Activated B cell treated with CpG ODN at 0.5 μM for 24 hours (primary cell): ENCODE data around the gene HELQ. TPM values are rescaled to one million over a fixed set of nuclear protein-coding genes. Genes with fewer than 3 reads are reported as not detected.

Experiments used
- ATAC-seq: fragments of 200-7000 bp; cut with Tn5 transposase; one replicate; pipeline ENCODE4 v1.10.0; 2021; ENCODE audit warnings: low read depth, mild to moderate bottlenecking, moderate library complexity
- CTCF ChIA-PET: fragments of 350-600 bp; sonication (Branson Sonifier 250); formaldehyde crosslinking; loops from one replicate; lab custom pipeline; 2021; ENCODE audit warnings: antibody characterized with exemption; lab: Charles Lee
- POLR2A ChIA-PET: fragments of 350-600 bp; sonication (Branson Sonifier 250); formaldehyde crosslinking; loops from one replicate; lab custom pipeline; 2021; ENCODE audit warnings: antibody characterized with exemption; lab: Charles Lee
- DNase-seq: peaks from one replicate; pipeline ENCODE4 v3.0.0; 2022
- H3K27ac Mint-ChIP-seq: one replicate; pipeline ENCODE4 v1.8.0; 2020; ENCODE audit warnings: mixed read lengths
- H3K27me3 Mint-ChIP-seq: one replicate; pipeline ENCODE4 v1.8.0; 2021; ENCODE audit warnings: mixed read lengths
- H3K36me3 Mint-ChIP-seq: one replicate; pipeline ENCODE4 v1.8.0; 2021; ENCODE audit warnings: low read depth, mixed read lengths
- H3K4me1 Mint-ChIP-seq: one replicate; pipeline ENCODE4 v1.8.0; 2021; ENCODE audit warnings: mixed read lengths
- H3K4me3 Mint-ChIP-seq: one replicate; pipeline ENCODE4 v1.8.0; 2020; ENCODE audit warnings: mild to moderate bottlenecking, mixed read lengths
- H3K9me3 Mint-ChIP-seq: one replicate; pipeline ENCODE4 v1.8.0; 2020; ENCODE audit warnings: mixed read lengths
- CTCF ChIP-seq: fragments of 200-600 bp; IDR thresholded peaks from one replicate; pipeline ENCODE4 v1.8.0; 2022; ENCODE audit warnings: antibody characterized with exemption, mild to moderate bottlenecking
- intact Hi-C: fragments of 100-400 bp; cut with micrococcal nuclease; formaldehyde crosslinking; loops from one replicate; pipeline ENCODE4 v1.15.1; 2024
- total RNA-seq: library from RNA; stranded (reverse); gene quantifications from 2 replicates; pipeline ENCODE4 v1.2.3, GENCODE V29; 2022

Gene HELQ
- total RNA-seq, 1 donor from 2014 or later: 32.9 TPM

DNA sequence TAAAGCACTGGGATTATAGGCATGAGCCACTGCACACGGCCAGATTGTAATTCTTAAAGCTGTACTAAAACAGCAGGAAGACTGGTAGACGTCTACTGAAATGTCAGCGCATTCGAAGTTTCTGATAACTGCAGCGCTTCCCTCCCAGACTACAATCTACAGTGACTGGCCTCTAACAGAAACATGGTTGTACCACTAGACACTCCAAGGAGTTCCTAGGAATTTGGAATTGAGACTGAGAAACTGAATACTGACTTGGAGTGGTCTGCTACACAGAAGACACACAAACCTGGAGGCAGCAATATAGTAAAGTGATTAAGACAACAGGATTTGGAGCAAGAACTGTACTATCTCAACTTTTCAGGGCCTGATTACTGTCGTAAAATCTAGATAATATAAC, 937 bp downstream of the HELQ start:
- Mint-ChIP-seq H3K4me1 (peaks cover 55% of the 10 kb centered on the region), H3K27ac (peak overlapping the region; percentile 99), H3K9me3 (no peaks in the 10 kb centered on the region), H3K36me3 (peaks cover 66% of the 10 kb centered on the region), H3K4me3 (peak overlapping the region; percentile 99), H3K27me3 (no peaks in the 10 kb centered on the region)
- intact Hi-C loops: loop anchor here (1.0 to 5.0 kb wide), 10 partner anchors 14 to 1082 kb away; partner anchors contain the start of genes ABRAXAS1, COPS4, COQ2 and ENOPH1
- ATAC-seq: no peak
- TF ChIP-seq CTCF: no peak
- DNase-seq: no peak
- ChIA-PET POLR2A (interaction anchor here (0.7 to 2.2 kb wide), 10 partner anchors 9 to 554 kb away, joined by 3 to 29 read pairs (median 7); partner anchors contain the start of genes ABRAXAS1, COPS4, COQ2 and THAP9), CTCF (interaction anchor here (0.6 to 1.4 kb wide), 3 partner anchors 37 to 174 kb away, joined by 3 to 4 read pairs (median 3); no protein-coding TSS in a partner anchor)

GRCh38 chr4:83449009-83449408, 6.6 kb downstream of the HELQ start:
- ChIA-PET POLR2A (interaction anchor here (0.7 kb wide), 1 partner anchor 8 kb away, joined by 4 read pairs; no protein-coding TSS in a partner anchor), CTCF (no interaction called here)
- intact Hi-C loops: no loop called here
- ATAC-seq: no peak
- H3K4me3 Mint-ChIP-seq: no peak overlapping the region
- H3K27ac Mint-ChIP-seq: peak overlapping the region; percentile 68
- H3K36me3 Mint-ChIP-seq: peaks cover 48% of the 10 kb centered on the region
- H3K27me3 Mint-ChIP-seq: no peaks in the 10 kb centered on the region
- peaks cover 18% of the 10 kb centered on the region for H3K4me1 Mint-ChIP-seq
- DNase-seq: no peak
- H3K9me3 Mint-ChIP-seq: no peaks in the 10 kb centered on the region
- no peak for TF ChIP-seq CTCF

GRCh38 chr4:83440899-83441298, 14.7 kb downstream of the HELQ start:
- TF ChIP-seq CTCF: no peak
- peak overlapping the region; percentile 83 for H3K27ac Mint-ChIP-seq
- no peak overlapping the region for H3K4me3 Mint-ChIP-seq
- H3K4me1 Mint-ChIP-seq: peaks cover 37% of the 10 kb centered on the region
- H3K36me3 Mint-ChIP-seq: peaks cover 68% of the 10 kb centered on the region
- no peaks in the 10 kb centered on the region for H3K27me3 Mint-ChIP-seq
- ATAC-seq (peak; percentile 49), DNase-seq (no peak)
- no peaks in the 10 kb centered on the region for H3K9me3 Mint-ChIP-seq
- CTCF ChIA-PET: interaction anchor here (1.3 kb wide), 1 partner anchor 15 kb away, joined by 3 read pairs; the partner anchor contains the start of genes HELQ and MRPS18C
- POLR2A ChIA-PET: interaction anchor here (0.6 to 3.1 kb wide), 7 partner anchors 9 to 541 kb away, joined by 3 to 22 read pairs (median 4); partner anchors contain the start of genes COPS4, COQ2, HELQ and MRPS18C
- intact Hi-C loops: loop anchor here (1.0 kb wide), 1 partner anchor 14 kb away; the partner anchor contains the start of gene HELQ

DNA sequence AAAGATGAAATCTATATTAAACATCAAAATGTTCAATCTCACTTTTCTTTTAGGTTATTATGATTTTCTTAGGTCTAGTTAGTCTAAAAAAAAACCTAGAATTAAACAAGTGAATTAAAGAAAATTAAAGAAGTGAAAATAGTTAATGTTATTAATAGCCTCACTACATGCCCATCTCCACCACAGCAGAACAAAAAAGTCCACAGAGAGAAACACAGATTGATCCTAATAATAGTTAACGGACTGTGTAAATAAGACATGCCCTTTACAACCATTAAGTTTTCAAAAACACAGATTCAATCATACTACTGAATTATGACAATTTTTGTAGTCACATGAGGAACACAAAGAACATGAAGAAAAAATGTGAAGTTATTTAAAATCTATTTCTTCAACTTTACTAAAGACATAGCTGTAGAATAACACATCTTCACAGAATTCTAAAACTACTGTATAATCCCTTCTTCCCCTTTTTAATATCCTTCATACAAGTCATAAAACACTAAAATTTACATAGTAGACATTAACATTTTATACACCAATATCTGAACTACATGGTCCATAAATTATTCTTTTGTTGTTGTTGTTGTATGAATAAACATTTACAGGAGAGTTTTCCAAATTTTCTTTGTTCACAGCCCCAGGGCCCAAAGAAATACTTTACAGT, 15.3 kb downstream of the HELQ start:
- Mint-ChIP-seq H3K27me3 (no peaks in the 10 kb centered on the region), H3K4me1 (peaks cover 37% of the 10 kb centered on the region), H3K27ac (peak overlapping the region; percentile 83), H3K4me3 (peak overlapping the region; percentile 52), H3K36me3 (peaks cover 69% of the 10 kb centered on the region), H3K9me3 (no peaks in the 10 kb centered on the region)
- no peak for DNase-seq
- ChIA-PET POLR2A (interaction anchor here (0.8 to 3.1 kb wide), 6 partner anchors 9 to 540 kb away, joined by 3 to 22 read pairs (median 4); partner anchors contain the start of genes COPS4, COQ2, HELQ and MRPS18C), CTCF (interaction anchor here (1.3 kb wide), 1 partner anchor 15 kb away, joined by 3 read pairs; the partner anchor contains the start of genes HELQ and MRPS18C)
- peak; percentile 54 for ATAC-seq
- intact Hi-C loops: loop anchor here (1.0 kb wide), 1 partner anchor 15 kb away; the partner anchor contains the start of gene HELQ
- TF ChIP-seq CTCF: no peak

GRCh38 chr4:83438719-83439118, 16.9 kb downstream of the HELQ start:
- Mint-ChIP-seq H3K27ac (peak overlapping the region; percentile 41), H3K4me1 (peaks cover 37% of the 10 kb centered on the region), H3K4me3 (no peak overlapping the region), H3K9me3 (no peaks in the 10 kb centered on the region), H3K27me3 (no peaks in the 10 kb centered on the region), H3K36me3 (peaks cover 65% of the 10 kb centered on the region)
- DNase-seq (no peak), ATAC-seq (no peak)
- intact Hi-C loops: no loop called here
- no peak for TF ChIP-seq CTCF
- POLR2A ChIA-PET: interaction anchor here (0.7 to 1.8 kb wide), 2 partner anchors 16 to 87 kb away, joined by 4 to 9 read pairs; partner anchors contain the start of genes HELQ and MRPS18C
- CTCF ChIA-PET: no interaction called here
